ENCODE data around the gene C11orf16. TPM values are rescaled to one million over a fixed set of nuclear protein-coding genes. Genes with fewer than 3 reads are reported as not detected.
"Not testable (repeated sequence)": the region's sequence is repeated elsewhere in the genome, so short reads cannot be mapped to it uniquely, and the experiment has no call there.

Gene C11orf16
- polyA plus RNA-seq, 1 experiment: not detected

DNA sequence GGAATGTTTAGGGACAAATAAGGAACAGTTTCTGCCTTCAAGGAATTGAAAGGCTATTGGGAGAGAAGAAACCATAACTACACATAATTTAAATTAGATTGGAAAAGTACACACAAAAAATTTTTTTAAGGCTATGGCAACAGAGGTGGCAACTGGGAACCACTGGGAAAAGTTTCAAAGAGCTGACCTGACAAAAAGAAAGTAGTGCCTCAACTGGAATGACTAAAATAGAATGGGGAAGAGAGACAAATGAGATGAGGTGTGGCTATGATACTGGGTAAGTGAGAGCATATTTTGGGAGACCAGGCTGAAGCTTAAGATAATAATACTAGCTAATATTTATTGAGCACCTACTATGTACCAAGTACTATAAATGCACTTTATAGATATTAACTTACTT, 24.6 kb downstream of the C11orf16 start:
- H3K27me3 ChIP-seq (ENCODE audit: control insufficient read depth, insufficient read depth, low read length): no peaks in the 10 kb centered on the region
- CTCF ChIA-PET: interaction anchor here (1.8 kb wide), 1 partner anchor 74 kb away, joined by 4 read pairs; no protein-coding TSS in a partner anchor
- TF ChIP-seq, protein P1, sequence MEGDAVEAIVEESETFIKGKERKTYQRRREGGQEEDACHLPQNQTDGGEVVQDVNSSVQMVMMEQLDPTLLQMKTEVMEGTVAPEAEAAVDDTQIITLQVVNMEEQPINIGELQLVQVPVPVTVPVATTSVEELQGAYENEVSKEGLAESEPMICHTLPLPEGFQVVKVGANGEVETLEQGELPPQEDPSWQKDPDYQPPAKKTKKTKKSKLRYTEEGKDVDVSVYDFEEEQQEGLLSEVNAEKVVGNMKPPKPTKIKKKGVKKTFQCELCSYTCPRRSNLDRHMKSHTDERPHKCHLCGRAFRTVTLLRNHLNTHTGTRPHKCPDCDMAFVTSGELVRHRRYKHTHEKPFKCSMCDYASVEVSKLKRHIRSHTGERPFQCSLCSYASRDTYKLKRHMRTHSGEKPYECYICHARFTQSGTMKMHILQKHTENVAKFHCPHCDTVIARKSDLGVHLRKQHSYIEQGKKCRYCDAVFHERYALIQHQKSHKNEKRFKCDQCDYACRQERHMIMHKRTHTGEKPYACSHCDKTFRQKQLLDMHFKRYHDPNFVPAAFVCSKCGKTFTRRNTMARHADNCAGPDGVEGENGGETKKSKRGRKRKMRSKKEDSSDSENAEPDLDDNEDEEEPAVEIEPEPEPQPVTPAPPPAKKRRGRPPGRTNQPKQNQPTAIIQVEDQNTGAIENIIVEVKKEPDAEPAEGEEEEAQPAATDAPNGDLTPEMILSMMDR (IDR thresholded peaks at IDR 0.05; ENCODE audit: insufficient read depth, low read depth, low read length): no peak
- H3K36me3 ChIP-seq (ENCODE audit: control insufficient read depth, insufficient read depth, low read length): no peaks in the 10 kb centered on the region
- no peak overlapping the region for H3K4me3 ChIP-seq (ENCODE audit: low read depth, low read length)
- no peak for DNase-seq (ENCODE audit: low read depth)
- POLR2A ChIA-PET: no interaction called here

DNA sequence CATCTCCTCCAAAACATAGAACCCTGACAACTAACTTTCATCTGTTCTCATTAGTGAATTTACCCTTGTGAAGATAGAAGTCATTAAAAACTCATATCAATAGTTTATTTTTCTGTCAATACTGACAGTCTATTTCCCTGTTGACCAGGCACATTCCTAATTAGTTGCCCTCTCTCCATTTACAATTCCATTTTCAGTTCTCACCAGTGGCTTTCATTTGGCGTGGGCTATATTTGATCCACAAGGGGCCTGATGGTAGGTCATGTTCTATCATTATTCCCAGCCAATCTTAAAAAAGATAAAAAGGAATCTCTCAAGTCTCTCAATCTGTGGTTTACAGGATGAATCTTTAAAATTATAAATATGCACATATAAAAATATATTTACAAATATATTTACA, 25.6 kb downstream of the C11orf16 start:
- Histone ChIP-seq H3K36me3 (ENCODE audit: control insufficient read depth, insufficient read depth, low read length) (no peaks in the 10 kb centered on the region), H3K4me3 (ENCODE audit: low read depth, low read length) (no peak overlapping the region), H3K27me3 (ENCODE audit: control insufficient read depth, insufficient read depth, low read length) (no peaks in the 10 kb centered on the region)
- TF ChIP-seq, protein P1 (IDR thresholded peaks at IDR 0.05; ENCODE audit: insufficient read depth, low read depth, low read length): no peak
- no peak for DNase-seq (ENCODE audit: low read depth)
- ChIA-PET POLR2A (interaction anchor here (0.8 kb wide), 1 partner anchor 31 kb away, joined by 14 read pairs; no protein-coding TSS in a partner anchor), CTCF (no interaction called here)

DNA sequence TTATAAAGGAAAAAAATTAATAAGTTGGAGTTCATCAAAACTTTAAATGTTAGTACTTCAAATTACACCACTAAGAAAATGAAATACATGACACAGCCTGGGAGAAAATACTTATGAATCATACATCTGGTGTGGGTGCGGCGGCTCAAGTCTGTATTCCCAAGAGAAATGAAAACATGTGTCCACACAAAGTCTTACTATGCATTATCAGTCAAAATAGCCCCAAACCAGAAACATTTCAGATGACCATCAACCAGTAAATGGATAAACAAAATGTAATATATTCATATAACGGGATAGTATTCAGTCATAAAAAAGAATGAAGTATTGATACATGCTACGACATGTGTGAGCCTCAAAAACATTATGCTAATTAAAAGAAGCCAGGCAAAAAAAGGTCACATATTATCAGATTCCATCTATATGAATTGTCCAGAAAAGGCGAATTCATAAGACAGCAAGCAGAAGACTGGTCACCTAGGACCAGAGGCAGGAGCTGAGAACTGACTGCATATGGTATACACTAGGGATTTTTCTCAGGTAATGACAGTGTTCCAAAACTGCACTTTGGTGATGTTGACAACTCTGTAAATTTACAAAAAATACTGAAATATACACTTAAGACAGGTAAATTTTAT, 27.1 kb downstream of the C11orf16 start:
- TF ChIP-seq, protein P1 (IDR thresholded peaks at IDR 0.05; ENCODE audit: insufficient read depth, low read depth, low read length): no peak
- no peaks in the 10 kb centered on the region for H3K27me3 ChIP-seq (ENCODE audit: control insufficient read depth, insufficient read depth, low read length)
- CTCF ChIA-PET: no interaction called here
- H3K4me3 ChIP-seq (ENCODE audit: low read depth, low read length): no peak overlapping the region
- DNase-seq (ENCODE audit: low read depth): peak; percentile 61
- no peaks in the 10 kb centered on the region for H3K36me3 ChIP-seq (ENCODE audit: control insufficient read depth, insufficient read depth, low read length)
- POLR2A ChIA-PET: no interaction called here

DNA sequence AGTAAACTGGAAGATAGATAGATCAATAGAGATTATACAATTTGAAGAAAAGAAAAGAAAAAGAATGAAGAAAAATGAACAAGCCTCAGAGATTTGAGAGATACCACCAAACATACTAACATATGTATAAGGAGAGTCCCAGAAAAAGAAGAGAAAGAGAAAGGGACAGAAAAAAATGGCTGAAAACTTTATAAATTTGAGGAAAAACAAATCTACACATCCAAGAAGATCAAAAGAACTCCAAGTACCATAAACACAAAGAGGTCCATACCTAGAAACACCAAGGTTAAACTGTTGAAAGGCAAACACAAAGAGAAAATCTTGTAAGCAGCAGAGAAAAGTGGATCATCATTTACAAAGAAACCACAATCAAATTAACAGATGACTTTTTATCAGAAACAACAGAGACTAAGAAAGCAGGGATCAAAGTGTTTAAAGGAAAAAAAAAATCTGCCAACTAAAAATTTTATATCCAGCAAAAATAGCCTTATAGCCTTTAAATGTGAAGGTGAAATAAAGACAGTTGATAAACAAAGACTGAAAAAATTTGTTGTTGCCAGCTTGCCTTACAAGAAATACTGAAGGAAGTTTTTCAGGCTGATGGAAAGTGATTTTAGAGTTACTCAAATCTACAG, 33.5 kb downstream of the C11orf16 start:
- no peaks in the 10 kb centered on the region for H3K36me3 ChIP-seq (ENCODE audit: control insufficient read depth, insufficient read depth, low read length)
- ChIA-PET CTCF (interaction anchor here (0.6 kb wide), 1 partner anchor 85 kb away, joined by 4 read pairs; no protein-coding TSS in a partner anchor), POLR2A (no interaction called here)
- no peak overlapping the region for H3K4me3 ChIP-seq (ENCODE audit: low read depth, low read length)
- TF ChIP-seq, protein P1 (IDR thresholded peaks at IDR 0.05; ENCODE audit: insufficient read depth, low read depth, low read length): no peak
- DNase-seq (ENCODE audit: low read depth): no peak
- H3K27me3 ChIP-seq (ENCODE audit: control insufficient read depth, insufficient read depth, low read length): no peaks in the 10 kb centered on the region

DNA sequence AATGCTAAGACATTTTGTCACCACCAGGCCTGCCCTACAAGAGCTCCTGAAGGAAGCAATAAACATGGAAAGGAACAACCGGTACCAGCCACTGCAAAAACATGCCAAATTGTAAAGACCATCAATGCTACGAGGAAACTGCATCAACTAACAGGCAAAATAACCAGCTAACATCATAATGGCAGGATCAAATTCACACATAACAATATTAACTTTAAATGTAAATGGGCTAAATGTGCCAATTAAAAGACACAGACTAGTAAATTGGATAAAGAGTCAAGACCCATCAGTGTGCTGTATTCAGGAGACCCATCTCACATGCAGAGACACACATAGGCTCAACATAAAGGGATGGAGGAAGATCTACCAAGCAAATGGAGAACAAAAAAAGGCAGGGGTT, 41.6 kb downstream of the C11orf16 start:
- H3K4me3 ChIP-seq (ENCODE audit: low read depth, low read length); H3K36me3 ChIP-seq (ENCODE audit: control insufficient read depth, insufficient read depth, low read length); POLR2A ChIA-PET; CTCF ChIA-PET; DNase-seq (ENCODE audit: low read depth); H3K27me3 ChIP-seq (ENCODE audit: control insufficient read depth, insufficient read depth, low read length): not testable (repeated sequence)
